HepG2 (cell line): Measurements from ENCODE around the gene GPR62.

ENCODE experiments used
- NR0B2 ChIP-seq: sonication (generic); formaldehyde crosslinking; IDR thresholded peaks from 2 replicates; pipeline ENCODE4 v1.4.0; 2020; ENCODE audit warnings: mild to moderate bottlenecking, missing genetic modification reagents
- ZFX ChIP-seq: sonication (generic); formaldehyde crosslinking; IDR thresholded peaks from 2 replicates; pipeline ENCODE4 v1.4.0; 2020; ENCODE audit warnings: mild to moderate bottlenecking, low read depth, missing genetic modification reagents, moderate library complexity

GRCh38 chr3:51988286-51989146 lies 33.3 kb downstream of the GPR62 start:
- TF ChIP-seq NR0B2, result no peak
- no peak for TF ChIP-seq ZFX (CRISPR knock-in tag)
